K562 (cell line): ENCODE data around the gene DENND2A. TPM values are rescaled to one million over a fixed set of nuclear protein-coding genes. Genes with fewer than 3 reads are reported as not detected.

Experiments
- CREB1 ChIP-seq, 2 experiments: sonication (generic) in 1 of 2; formaldehyde crosslinking in 1 of 2; IDR thresholded peaks; 2 replicates each; pipeline versions ENCODE4 v1.6.1 to v1.8.0; 2012 to 2022; ENCODE audit warnings: inconsistent platforms in 1 of 2, mild to moderate bottlenecking in 1 of 2, missing genetic modification reagents in 1 of 2, moderate library complexity in 1 of 2
- ERF ChIP-seq: fragments of 450-650 bp; formaldehyde crosslinking; IDR thresholded peaks from 2 replicates; pipeline ENCODE4 v1.4.0; 2020; ENCODE audit warnings: mild to moderate bottlenecking, mixed read lengths
- ETV1 ChIP-seq: fragments of 450-650 bp; conservative IDR thresholded peaks from 2 replicates; pipeline ENCODE4 v1.6.1; 2016; ENCODE audit warnings: missing genetic modification characterization, control low read depth, low read depth, missing compliant biosample characterization
- EWSR1 ChIP-seq: fragments of 450-650 bp; IDR thresholded peaks from 2 replicates; pipeline ENCODE4 v1.6.1; 2018; ENCODE audit warnings: borderline replicate concordance, mild to moderate bottlenecking, low read depth, moderate library complexity; ENCODE audit not compliant: partially characterized antibody
- HNRNPL ChIP-seq: fragments of 200-400 bp; formaldehyde crosslinking; IDR thresholded peaks from 2 replicates; pipeline ENCODE4 v1.6.1; 2017; ENCODE audit warnings: low read depth, mild to moderate bottlenecking, low read length
- MCM3 ChIP-seq: fragments of 450-650 bp; IDR thresholded peaks from 2 replicates; pipeline ENCODE4 v1.6.1; 2016
- NR1H2 ChIP-seq: sonication (generic); formaldehyde crosslinking; IDR thresholded peaks from 2 replicates; pipeline ENCODE4 v1.4.0; 2020; ENCODE audit warnings: mild to moderate bottlenecking, missing genetic modification reagents
- POU5F1 ChIP-seq: fragments of 150-350 bp; IDR thresholded peaks from 2 replicates; pipeline ENCODE4 v1.6.1; 2014; ENCODE audit warnings: borderline replicate concordance, low read length, low read depth, mild to moderate bottlenecking; ENCODE audit not compliant: partially characterized antibody
- YY1 ChIP-seq, 3 experiments: IDR thresholded peaks; 2 replicates each; pipeline ENCODE4 v1.6.1; 2011; ENCODE audit warnings: low read length in 2 of 3, mild to moderate bottlenecking in 2 of 3, moderate library complexity in 2 of 3, borderline replicate concordance in 1 of 3, control low read depth in 1 of 3, low read depth in 1 of 3; ENCODE audit not compliant: insufficient read depth in 3 of 3, insufficient replicate concordance in 2 of 3, control insufficient read depth in 1 of 3, insufficient read length in 1 of 3; ENCODE audit errors: extremely low read depth in 1 of 3
- ZBTB1 ChIP-seq: sonication (generic); formaldehyde crosslinking; IDR thresholded peaks from 2 replicates; pipeline ENCODE4 v1.8.1; 2023; ENCODE audit warnings: missing genetic modification reagents, low read depth, mild to moderate bottlenecking, borderline replicate concordance
- ZBTB8A ChIP-seq: fragments of 450-650 bp; IDR thresholded peaks from 2 replicates; pipeline ENCODE4 v1.6.1; 2018; ENCODE audit warnings: mild to moderate bottlenecking, moderate library complexity; ENCODE audit not compliant: partially characterized antibody
- ZNF175 ChIP-seq: fragments of 200-800 bp; sonication (Bioruptor generic); IDR thresholded peaks from 2 replicates; pipeline ENCODE4 v1.6.1; 2016; ENCODE audit warnings: low read depth, mild to moderate bottlenecking, missing genetic modification characterization, missing compliant biosample characterization
- ZNF354B ChIP-seq: fragments of 250-450 bp; sonication (Bioruptor Pico); IDR thresholded peaks from 2 replicates; pipeline ENCODE4 v1.4.0; 2020
- ZNF79 ChIP-seq: fragments of 250-450 bp; sonication (Bioruptor Pico); IDR thresholded peaks from 2 replicates; pipeline ENCODE4 v1.4.0; 2020; ENCODE audit warnings: low read depth, mild to moderate bottlenecking, moderate library complexity
- polyA plus RNA-seq, 8 experiments: library from polyadenylated mRNA; depleted of rRNA in 4 of 8; stranded (reverse) in 5 of 8; unstranded in 3 of 8; fragments of >200 nt; fragmentation: Nextera tagmentation in 2 of 8; fragmentation: Illumina TruSeq in 1 of 8; extraction: Ambion mirVana in 2 of 8; extraction: Trizol in 1 of 8; gene quantifications; 2 replicates each; pipeline versions ENCODE4 v1.2.1 to v1.2.3, GENCODE V29; 2011 to 2014; ENCODE audit warnings: inconsistent platforms in 1 of 8, missing spikeins in 1 of 8
- total RNA-seq, 7 experiments: library from RNA; depleted of rRNA in 6 of 7; stranded (reverse); fragments of >200 nt in 6 of 7; fragmentation: Illumina TruSeq in 2 of 7; extraction: Trizol in 2 of 7; gene quantifications; 2 replicates each; pipeline versions ENCODE4 v1.2.1 to v1.2.3, GENCODE V29; 2011 to 2021; ENCODE audit warnings: low replicate concordance in 1 of 7
- TF ChIP-seq, protein P1 (sequence below): sonication (generic); formaldehyde crosslinking; IDR thresholded peaks from 2 replicates; pipeline ENCODE4 v1.8.1; 2022; ENCODE audit warnings: missing genetic modification reagents
- TF ChIP-seq, protein P2 (sequence below), 2 experiments: fragments of 200-800 bp in 1 of 2; sonication (Bioruptor generic) in 1 of 2; sonication (generic) in 1 of 2; formaldehyde crosslinking in 1 of 2; IDR thresholded peaks in 1 of 2; conservative IDR thresholded peaks in 1 of 2; 2 replicates each; pipeline versions ENCODE4 v1.5.0 to v1.6.1; 2016 to 2020; ENCODE audit warnings: missing compliant biosample characterization in 1 of 2, missing genetic modification characterization in 1 of 2, missing genetic modification reagents in 1 of 2
- TF ChIP-seq, protein P3 (sequence below), 2 experiments: fragments of 250-450 bp in 1 of 2; fragments of 450-650 bp in 1 of 2; sonication (Bioruptor Pico) in 1 of 2; IDR thresholded peaks; 2 replicates each; pipeline versions ENCODE4 v1.6.1 to v1.8.0; 2016 to 2021; ENCODE audit warnings: mild to moderate bottlenecking in 2 of 2, moderate library complexity in 2 of 2, missing compliant biosample characterization in 1 of 2, missing genetic modification characterization in 1 of 2
- TF ChIP-seq, protein P4 (sequence below): fragments of 200-800 bp; sonication (Bioruptor generic); IDR thresholded peaks from 2 replicates; pipeline ENCODE4 v1.6.1; 2017; ENCODE audit warnings: missing genetic modification characterization, missing compliant biosample characterization

The DENND2A gene
- total and polyA plus RNA-seq, 9 of the 15 experiments (the other 6 are each of a cell fraction or from before 2014, with no cell fraction given) = not detected

DNA sequence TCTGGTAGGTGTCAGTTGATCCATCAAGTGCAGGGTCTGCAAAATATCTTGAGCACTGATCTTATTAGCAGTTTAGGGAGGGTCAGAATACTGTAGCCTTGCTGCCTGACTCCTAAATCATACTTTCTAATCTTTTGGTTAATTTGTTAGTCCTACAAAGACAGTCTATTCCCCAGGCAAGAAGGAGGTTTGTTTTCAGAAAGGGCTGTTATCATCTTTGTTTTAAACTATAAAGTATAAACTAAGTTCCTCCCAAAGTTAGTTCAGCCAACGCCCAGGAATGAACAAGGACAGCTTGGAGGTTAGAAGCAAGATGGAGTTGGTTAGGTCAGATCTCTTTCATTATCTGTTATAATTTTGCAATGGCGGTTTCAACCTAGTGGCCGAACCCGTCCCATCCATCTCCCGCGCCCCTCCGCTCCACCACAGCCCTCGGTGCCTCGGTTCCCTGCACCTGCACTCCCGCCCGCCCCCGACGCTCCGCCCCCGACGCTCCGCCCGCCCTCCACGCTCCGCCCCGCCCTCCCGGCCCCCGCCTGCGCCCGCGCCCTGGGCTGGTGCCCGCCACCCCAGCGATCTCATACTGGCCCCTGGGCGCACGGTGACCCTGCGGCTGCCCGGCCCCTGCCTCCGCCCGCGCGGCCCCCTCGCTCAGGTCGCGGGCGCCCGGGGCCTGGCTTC lies 31.9 kb upstream of the DENND2A start, which contains the start of gene ADCK2 (continued):
- TF ChIP-seq, protein P1, sequence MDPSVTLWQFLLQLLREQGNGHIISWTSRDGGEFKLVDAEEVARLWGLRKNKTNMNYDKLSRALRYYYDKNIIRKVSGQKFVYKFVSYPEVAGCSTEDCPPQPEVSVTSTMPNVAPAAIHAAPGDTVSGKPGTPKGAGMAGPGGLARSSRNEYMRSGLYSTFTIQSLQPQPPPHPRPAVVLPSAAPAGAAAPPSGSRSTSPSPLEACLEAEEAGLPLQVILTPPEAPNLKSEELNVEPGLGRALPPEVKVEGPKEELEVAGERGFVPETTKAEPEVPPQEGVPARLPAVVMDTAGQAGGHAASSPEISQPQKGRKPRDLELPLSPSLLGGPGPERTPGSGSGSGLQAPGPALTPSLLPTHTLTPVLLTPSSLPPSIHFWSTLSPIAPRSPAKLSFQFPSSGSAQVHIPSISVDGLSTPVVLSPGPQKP (CRISPR knock-in tag) = no peak
- TF ChIP-seq, protein P2, sequence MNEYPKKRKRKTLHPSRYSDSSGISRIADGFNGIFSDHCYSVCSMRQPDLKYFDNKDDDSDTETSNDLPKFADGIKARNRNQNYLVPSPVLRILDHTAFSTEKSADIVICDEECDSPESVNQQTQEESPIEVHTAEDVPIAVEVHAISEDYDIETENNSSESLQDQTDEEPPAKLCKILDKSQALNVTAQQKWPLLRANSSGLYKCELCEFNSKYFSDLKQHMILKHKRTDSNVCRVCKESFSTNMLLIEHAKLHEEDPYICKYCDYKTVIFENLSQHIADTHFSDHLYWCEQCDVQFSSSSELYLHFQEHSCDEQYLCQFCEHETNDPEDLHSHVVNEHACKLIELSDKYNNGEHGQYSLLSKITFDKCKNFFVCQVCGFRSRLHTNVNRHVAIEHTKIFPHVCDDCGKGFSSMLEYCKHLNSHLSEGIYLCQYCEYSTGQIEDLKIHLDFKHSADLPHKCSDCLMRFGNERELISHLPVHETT (CRISPR knock-in tag; conservative IDR thresholded peaks at IDR 0.05 in 1 of 2, IDR thresholded peaks at IDR 0.05 in 1 of 2) = peak in 1 of 2 experiments; percentile 29; a peak in 2 of 4 replicates
- no peak for TF ChIP-seq ETV1
- no peak for TF ChIP-seq MCM3
- TF ChIP-seq YY1 (IDR thresholded peaks at IDR 0.05; ENCODE audit: borderline replicate concordance in 1 of 3, control insufficient read depth in 1 of 3, extremely low read depth in 1 of 3, insufficient read depth in 3 of 3, insufficient read length in 1 of 3, insufficient replicate concordance in 2 of 3, low read depth in 1 of 3, low read length in 2 of 3) = peak in 1 of 3 experiments; percentile 20
- peak; percentile 38; the same call in 1 of the 2 replicates for TF ChIP-seq HNRNPL
- no peak for TF ChIP-seq ZNF175 (CRISPR knock-in tag)
- TF ChIP-seq EWSR1 = no peak
- TF ChIP-seq NR1H2 (CRISPR knock-in tag) = no peak
- TF ChIP-seq POU5F1 = no peak
- TF ChIP-seq, protein P3, sequence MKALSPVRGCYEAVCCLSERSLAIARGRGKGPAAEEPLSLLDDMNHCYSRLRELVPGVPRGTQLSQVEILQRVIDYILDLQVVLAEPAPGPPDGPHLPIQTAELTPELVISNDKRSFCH (CRISPR knock-in tag; IDR thresholded peaks at IDR 0.05) = no peak
- TF ChIP-seq, protein P3 (tag; IDR thresholded peaks at IDR 0.05) = peak; percentile 79
- TF ChIP-seq ZBTB1 (CRISPR knock-in tag) = 0 out of 2 replicates have a peak, but pooled peaks have one; percentile 80
- no peak for TF ChIP-seq ZNF79 (CRISPR knock-in tag)
- TF ChIP-seq ZBTB8A = no peak
- TF ChIP-seq, protein P4, sequence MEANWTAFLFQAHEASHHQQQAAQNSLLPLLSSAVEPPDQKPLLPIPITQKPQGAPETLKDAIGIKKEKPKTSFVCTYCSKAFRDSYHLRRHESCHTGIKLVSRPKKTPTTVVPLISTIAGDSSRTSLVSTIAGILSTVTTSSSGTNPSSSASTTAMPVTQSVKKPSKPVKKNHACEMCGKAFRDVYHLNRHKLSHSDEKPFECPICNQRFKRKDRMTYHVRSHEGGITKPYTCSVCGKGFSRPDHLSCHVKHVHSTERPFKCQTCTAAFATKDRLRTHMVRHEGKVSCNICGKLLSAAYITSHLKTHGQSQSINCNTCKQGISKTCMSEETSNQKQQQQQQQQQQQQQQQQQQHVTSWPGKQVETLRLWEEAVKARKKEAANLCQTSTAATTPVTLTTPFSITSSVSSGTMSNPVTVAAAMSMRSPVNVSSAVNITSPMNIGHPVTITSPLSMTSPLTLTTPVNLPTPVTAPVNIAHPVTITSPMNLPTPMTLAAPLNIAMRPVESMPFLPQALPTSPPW (CRISPR knock-in tag) = peak; percentile 94
- TF ChIP-seq CREB1 (IDR thresholded peaks at IDR 0.05) = no peak
- TF ChIP-seq CREB1 (CRISPR knock-in tag; IDR thresholded peaks at IDR 0.05) = 0 out of 2 replicates have a peak, but pooled peaks have one; percentile 4
- TF ChIP-seq ERF (CRISPR knock-in tag) = no peak
- no peak for TF ChIP-seq ZNF354B (CRISPR knock-in tag)
